H1 (cell line): ENCODE measurements around the gene FAIM2. TPM values are rescaled to one million over a fixed set of nuclear protein-coding genes. Genes with fewer than 3 reads are reported as not detected.
A peak's percentile ranks its signal among the peaks of the same experiment; 100 is the strongest.

Experiments
- CTCF ChIA-PET: fragments of 300-600 bp; sonication (Branson Sonifier 250); formaldehyde crosslinking; loops from one replicate; lab custom pipeline; 2021; ENCODE audit not compliant: partially characterized antibody; lab: Charles Lee
- POLR2A ChIA-PET: fragments of 300-600 bp; sonication (Branson Sonifier 250); formaldehyde crosslinking; loops from one replicate; lab custom pipeline; 2021; ENCODE audit warnings: inconsistent platforms; ENCODE audit not compliant: partially characterized antibody; lab: Charles Lee
- DNase-seq, 2 experiments: peaks; one replicate each; pipeline versions ENCODE4 v3.0.0 to v3.0.0-alpha.2; 2010 to 2022; ENCODE audit warnings: low spot score in 2 of 2, low read depth in 1 of 2, mixed read lengths in 1 of 2
- FAIRE-seq: peaks from 2 replicates; lab custom pipeline; 2011; peaks lifted over from hg19 to GRCh38; lab: Jason Lieb, UNC
- H2AFZ ChIP-seq: 2 replicates; pipeline ENCODE4 v1.8.1; 2012; ENCODE audit warnings: low read length, inconsistent platforms
- H2AK5ac ChIP-seq: 2 replicates; pipeline ENCODE4 v1.6.1; 2013; ENCODE audit warnings: low read depth, low read length
- H2BK120ac ChIP-seq: replicated peaks from 2 replicates; pipeline ENCODE3; 2013; ENCODE audit warnings: low read depth, low read length, inconsistent platforms
- H2BK12ac ChIP-seq: 2 replicates; pipeline ENCODE4 v1.6.1; 2013; ENCODE audit warnings: low read depth, low read length
- H2BK15ac ChIP-seq: 2 replicates; pipeline ENCODE4 v1.6.1; 2013; ENCODE audit warnings: low read length
- H2BK20ac ChIP-seq: 2 replicates; pipeline ENCODE4 v1.6.1; 2013; ENCODE audit warnings: low read length
- H2BK5ac ChIP-seq: 2 replicates; pipeline ENCODE4 v1.6.1; 2013; ENCODE audit warnings: low read depth, low read length
- H3K14ac ChIP-seq: 2 replicates; pipeline ENCODE4 v1.6.1; 2013; ENCODE audit warnings: inconsistent platforms; ENCODE audit not compliant: insufficient read length
- H3K18ac ChIP-seq: 2 replicates; pipeline ENCODE4 v1.6.1; 2013; ENCODE audit warnings: low read length; ENCODE audit errors: extremely low read depth
- H3K23ac ChIP-seq: 2 replicates; pipeline ENCODE4 v1.6.1; 2013; ENCODE audit warnings: inconsistent platforms; ENCODE audit not compliant: insufficient read length
- H3K23me2 ChIP-seq: 2 replicates; pipeline ENCODE4 v1.6.1; 2013; ENCODE audit warnings: low read depth, low read length
- H3K27ac ChIP-seq: 2 replicates; pipeline ENCODE4 v1.6.1; 2011; ENCODE audit warnings: low read depth, low read length, inconsistent platforms
- H3K27me3 ChIP-seq, 4 experiments: replicated peaks in 1 of 4; 1 replicate in 1 of 4; 2 replicates in 3 of 4; pipeline versions ENCODE4 v1.6.1 to v1.8.1; 2011 to 2013; ENCODE audit warnings: low read length in 3 of 4, mild to moderate bottlenecking in 3 of 4, inconsistent platforms in 2 of 4, mixed read lengths in 2 of 4, moderate library complexity in 1 of 4; ENCODE audit not compliant: control insufficient read depth in 3 of 4, insufficient read depth in 3 of 4; ENCODE audit errors: extremely low read depth in 1 of 4
- H3K36me3 ChIP-seq, 4 experiments: 2 replicates each; pipeline versions ENCODE4 v1.6.1 to v1.8.1; 2011 to 2013; ENCODE audit warnings: mild to moderate bottlenecking in 4 of 4, low read length in 3 of 4, moderate library complexity in 2 of 4, control low read depth in 1 of 4, inconsistent platforms in 1 of 4; ENCODE audit not compliant: insufficient read depth in 4 of 4, control insufficient read depth in 2 of 4
- H3K4ac ChIP-seq: replicated peaks from 2 replicates; pipeline ENCODE3; 2013; ENCODE audit warnings: low read length, low read depth, mixed read lengths, inconsistent platforms; ENCODE audit not compliant: insufficient read length
- H3K4me1 ChIP-seq, 4 experiments: replicated peaks in 1 of 4; 1 replicate in 1 of 4; 2 replicates in 3 of 4; pipeline versions ENCODE4 v1.6.1 to v1.8.1; 2011 to 2013; ENCODE audit warnings: low read length in 3 of 4, inconsistent platforms in 2 of 4, mixed read lengths in 1 of 4; ENCODE audit not compliant: insufficient read depth in 4 of 4, control insufficient read depth in 3 of 4
- H3K4me2 ChIP-seq, 2 experiments: 2 replicates each; pipeline versions ENCODE4 v1.6.1 to v1.8.1; 2011 to 2013; ENCODE audit warnings: low read depth in 2 of 2, low read length in 2 of 2, control low read depth in 1 of 2, inconsistent platforms in 1 of 2, mild to moderate bottlenecking in 1 of 2; ENCODE audit not compliant: insufficient read depth in 1 of 2
- H3K4me3 ChIP-seq, 4 experiments: fragments of 200-600, 300-600 bp in 1 of 4; sonication (generic), shearing (Covaris generic), sonication (Bioruptor Twin) in 1 of 4; 2 replicates each; pipeline versions ENCODE4 v1.5.1 to v1.8.1; 2011 to 2016; ENCODE audit warnings: low read length in 4 of 4, low read depth in 3 of 4, control low read depth in 2 of 4, inconsistent platforms in 2 of 4, mild to moderate bottlenecking in 2 of 4, mixed read lengths in 1 of 4, moderate library complexity in 1 of 4; ENCODE audit not compliant: insufficient read depth in 2 of 4; ENCODE audit errors: extremely low read depth in 1 of 4
- H3K56ac ChIP-seq: replicated peaks from 2 replicates; pipeline ENCODE3; 2013; ENCODE audit warnings: low read depth, mild to moderate bottlenecking, mixed read lengths, low read length, inconsistent platforms; ENCODE audit not compliant: insufficient read length
- H3K79me1 ChIP-seq: 2 replicates; pipeline ENCODE4 v1.6.1; 2013; ENCODE audit warnings: low read depth, low read length, control low read depth
- H3K79me2 ChIP-seq, 2 experiments: 2 replicates each; pipeline versions ENCODE4 v1.6.1 to v1.8.1; 2012 to 2013; ENCODE audit warnings: low read length in 2 of 2, mild to moderate bottlenecking in 2 of 2, inconsistent platforms in 1 of 2; ENCODE audit not compliant: insufficient read depth in 2 of 2, control insufficient read depth in 1 of 2
- H3K9ac ChIP-seq, 4 experiments: replicated peaks in 1 of 4; 1 replicate in 1 of 4; 2 replicates in 3 of 4; pipeline versions ENCODE4 v1.6.1 to v1.8.1; 2011 to 2013; ENCODE audit warnings: low read depth in 3 of 4, low read length in 3 of 4, control low read depth in 2 of 4, mild to moderate bottlenecking in 2 of 4, moderate library complexity in 2 of 4, inconsistent platforms in 1 of 4; ENCODE audit errors: extremely low read depth in 1 of 4
- H3K9me3 ChIP-seq, 2 experiments: 2 replicates each; pipeline versions ENCODE4 v1.6.1 to v1.8.1; 2012 to 2013; ENCODE audit warnings: mild to moderate bottlenecking in 2 of 2, moderate library complexity in 2 of 2, control low read depth in 1 of 2, inconsistent platforms in 1 of 2, low read depth in 1 of 2, low read length in 1 of 2, mixed read lengths in 1 of 2; ENCODE audit not compliant: insufficient read depth in 2 of 2
- H4K20me1 ChIP-seq, 2 experiments: replicated peaks in 1 of 2; 2 replicates each; pipeline versions ENCODE3 to v1.8.1; 2011 to 2013; ENCODE audit warnings: inconsistent platforms in 2 of 2, low read length in 2 of 2, mild to moderate bottlenecking in 1 of 2; ENCODE audit not compliant: insufficient read depth in 2 of 2, control insufficient read depth in 1 of 2
- H4K5ac ChIP-seq: 2 replicates; pipeline ENCODE4 v1.6.1; 2013; ENCODE audit warnings: low read length, low read depth, mixed read lengths, inconsistent platforms; ENCODE audit not compliant: insufficient read length
- H4K8ac ChIP-seq: 2 replicates; pipeline ENCODE4 v1.8.0; 2013; ENCODE audit warnings: mild to moderate bottlenecking, moderate library complexity, low read length, inconsistent platforms; ENCODE audit not compliant: insufficient read depth; ENCODE audit errors: extremely low read depth
- H4K91ac ChIP-seq: replicated peaks from 2 replicates; pipeline ENCODE3; 2013; ENCODE audit warnings: low read length, mixed read lengths, inconsistent platforms; ENCODE audit not compliant: insufficient read length
- CHD2 ChIP-seq: IDR thresholded peaks from 2 replicates; pipeline ENCODE4 v1.6.1; 2012; ENCODE audit warnings: low read length, improper control_type of control experiment
- HDAC2 ChIP-seq, 2 experiments: fragments of 300-600 bp in 1 of 2; sonication (generic) in 1 of 2; IDR thresholded peaks; 2 replicates each; pipeline ENCODE4 v1.6.1; 2011 to 2012; ENCODE audit warnings: low read depth in 2 of 2, low read length in 2 of 2, mild to moderate bottlenecking in 2 of 2, moderate library complexity in 2 of 2, borderline replicate concordance in 1 of 2, inconsistent platforms in 1 of 2
- HDAC6 ChIP-seq: IDR thresholded peaks from one replicate; pipeline ENCODE4 v1.7.1; 2012; ENCODE audit warnings: low read depth, mild to moderate bottlenecking, inconsistent platforms, low read length, moderate library complexity
- MAX ChIP-seq: IDR thresholded peaks from 2 replicates; pipeline ENCODE4 v1.6.1; 2012; ENCODE audit warnings: inconsistent platforms
- SP1 ChIP-seq: IDR thresholded peaks from 2 replicates; pipeline ENCODE4 v1.6.1; 2011; ENCODE audit warnings: low read depth, low read length
- SP2 ChIP-seq: IDR thresholded peaks from 2 replicates; pipeline ENCODE4 v1.6.1; 2012; ENCODE audit warnings: mild to moderate bottlenecking, low read length, inconsistent platforms
- TCF12 ChIP-seq: IDR thresholded peaks from 2 replicates; pipeline ENCODE4 v1.6.1; 2011; ENCODE audit warnings: low read depth, mild to moderate bottlenecking, low read length
- YY1 ChIP-seq: IDR thresholded peaks from 2 replicates; pipeline ENCODE4 v1.6.1; 2011; ENCODE audit warnings: low read depth, mild to moderate bottlenecking, low read length
- WGBS, 2 experiments: shearing (Covaris generic) in 1 of 2; methylation state at CpG; one replicate each; pipeline versions ENCODE4 v1.1.6 to v1.1.7; 2013 to 2015; ENCODE audit warnings: low lambda C conversion rate in 2 of 2, mixed read lengths in 2 of 2, inconsistent platforms in 1 of 2, low coverage in 1 of 2, missing lambda C conversion rate in 1 of 2; ENCODE audit not compliant: insufficient replicate concordance in 2 of 2, insufficient coverage in 1 of 2, insufficient read length in 1 of 2; ENCODE audit errors: extremely low coverage in 1 of 2, missing lambda C conversion rate in 1 of 2; 5-methylcytosine and 5-hydroxymethylcytosine counted together
- polyA plus RNA-seq, 7 experiments: library from polyadenylated mRNA; depleted of rRNA in 3 of 7; stranded (reverse) in 5 of 7; unstranded in 2 of 7; fragments of >200 nt in 5 of 7; fragments of 200-250 nt in 2 of 7; gene quantifications; 1 replicate in 5 of 7; 2 replicates in 1 of 7; 4 replicates in 1 of 7; pipeline versions ENCODE4 v1.2.1 to v1.2.3, GENCODE V29; 2011 to 2013; ENCODE audit warnings: missing spikeins in 2 of 7, mixed read lengths in 2 of 7
- total RNA-seq: library from RNA; stranded (reverse); fragmentation: NEBNext Ultra II Directional; extraction: Animal tissue kit (Norgen Biotek cat#: 25700); gene quantifications from 2 replicates; pipeline ENCODE4 v1.2.1, GENCODE V29; 2021

Gene FAIM2
- total and polyA plus RNA-seq, 2 of the 8 experiments (the other 6 are each of a cell fraction or from before 2014, with no cell fraction given): 0.89 to 1.3 TPM

- ChIA-PET CTCF (interaction anchor here (1.1 to 10.0 kb wide), 9 partner anchors 10 to 95 kb away, joined by 3 to 137 read pairs (median 7); partner anchors contain the start of gene AQP5), POLR2A (interaction anchor here (2.2 kb wide), 1 partner anchor 9 kb away, joined by 8 read pairs; no protein-coding TSS in a partner anchor)
- Histone ChIP-seq H2AFZ (no peak overlapping the region), H2BK20ac (no peak overlapping the region), H3K9me3 (no peaks in the 10 kb centered on the region), H4K5ac (no peak overlapping the region), H3K79me2 (no peaks in the 10 kb centered on the region), H3K4me2 (no peak overlapping the region), H3K27ac (no peak overlapping the region), H3K36me3 (no peaks in the 10 kb centered on the region), H3K4me3 (no peak overlapping the region), H3K56ac (no peak overlapping the region), H4K8ac (no peak overlapping the region), H2BK15ac (no peak overlapping the region), H4K20me1 (no peaks in the 10 kb centered on the region), H3K14ac (no peak overlapping the region), H2BK5ac (no peak overlapping the region), H3K79me1 (no peaks in the 10 kb centered on the region), H4K91ac (no peak overlapping the region), H3K4ac (no peak overlapping the region), H2AK5ac (no peak overlapping the region), H2BK120ac (no peak overlapping the region), H3K18ac (no peak overlapping the region), H3K23me2 (no peaks in the 10 kb centered on the region), H3K4me1 (no peaks in the 10 kb centered on the region; a peak in 1 of 7 replicates), H3K27me3 (no peaks in the 10 kb centered on the region), H2BK12ac (no peak overlapping the region), H3K9ac (no peak overlapping the region), H3K23ac (no peak overlapping the region)
- FAIRE-seq (no peak), DNase-seq (peak in 1 of 2 experiments; percentile 31)
- 96% methylated on average over 5 of the region's 5 CpGs; no CpG with 5 or more reads in 1 of the 2 experiments for WGBS, 2 experiments
- no peak for TF ChIP-seq YY1
- TF ChIP-seq MAX: no peak
- TF ChIP-seq SP2: no peak
- no peak for TF ChIP-seq TCF12
- TF ChIP-seq HDAC6: no peak
- TF ChIP-seq CHD2: no peak
- no peak for TF ChIP-seq HDAC2 (IDR thresholded peaks at IDR 0.05; ENCODE audit: borderline replicate concordance in 1 of 2, low read depth in 2 of 2, low read length in 2 of 2)
- TF ChIP-seq SP1: no peak
Observed at GRCh38 chr12:49872381-49872780, 31.3 kb downstream of the FAIM2 start.
